HepG2 (cell line): ENCODE data around the gene LLGL2. TPM values are rescaled to one million over a fixed set of nuclear protein-coding genes. Genes with fewer than 3 reads are reported as not detected.

Experiments
- ARID3A ChIP-seq: IDR thresholded peaks from 2 replicates; pipeline ENCODE4 v1.6.1; 2012; ENCODE audit warnings: low read depth, low read length, improper control_type of control experiment
- BRCA1 ChIP-seq: sonication (generic); formaldehyde crosslinking; IDR thresholded peaks from 2 replicates; pipeline ENCODE4 v1.4.0; 2020; ENCODE audit warnings: missing genetic modification reagents
- ERF ChIP-seq: IDR thresholded peaks from 2 replicates; pipeline ENCODE4 v1.6.1; 2018; ENCODE audit warnings: missing biosample characterization, missing genetic modification reagents
- GATAD1 ChIP-seq: IDR thresholded peaks from 2 replicates; pipeline ENCODE4 v1.6.1; 2016; ENCODE audit warnings: missing genetic modification reagents, missing compliant biosample characterization
- HOXA9 ChIP-seq: sonication (generic); formaldehyde crosslinking; IDR thresholded peaks from 2 replicates; pipeline ENCODE4 v1.8.1; 2022; ENCODE audit warnings: missing genetic modification reagents, mild to moderate bottlenecking, moderate library complexity, borderline replicate concordance
- JARID2 ChIP-seq: sonication (generic); formaldehyde crosslinking; IDR thresholded peaks from 2 replicates; pipeline ENCODE4 v1.8.1; 2023; ENCODE audit warnings: missing genetic modification reagents, inconsistent platforms; ENCODE audit not compliant: insufficient replicate concordance
- JUNB ChIP-seq: sonication (generic); formaldehyde crosslinking; IDR thresholded peaks from 2 replicates; pipeline ENCODE4 v1.8.0; 2022; ENCODE audit warnings: missing genetic modification reagents, mild to moderate bottlenecking, borderline replicate concordance
- MAFF ChIP-seq: IDR thresholded peaks from 2 replicates; pipeline ENCODE4 v1.6.1; 2011; ENCODE audit warnings: low read depth, low read length, improper control_type of control experiment
- MIER3 ChIP-seq: IDR thresholded peaks from 2 replicates; pipeline ENCODE4 v1.6.1; 2016; ENCODE audit warnings: missing compliant biosample characterization, borderline replicate concordance
- NFATC3 ChIP-seq: sonication (generic); formaldehyde crosslinking; IDR thresholded peaks from 2 replicates; pipeline ENCODE4 v1.5.1; 2020; ENCODE audit warnings: mild to moderate bottlenecking, missing genetic modification reagents
- ONECUT2 ChIP-seq: sonication (generic); formaldehyde crosslinking; IDR thresholded peaks from 2 replicates; pipeline ENCODE4 v1.4.0; 2020; ENCODE audit warnings: missing genetic modification reagents
- POLR2G ChIP-seq: fragments of 200-400 bp; formaldehyde crosslinking; IDR thresholded peaks from 2 replicates; pipeline ENCODE4 v1.6.1; 2018; ENCODE audit warnings: mild to moderate bottlenecking, low read depth, low read length, moderate library complexity
- RFX5 ChIP-seq: IDR thresholded peaks from 2 replicates; pipeline ENCODE4 v1.6.1; 2011; ENCODE audit warnings: low read depth, low read length, improper control_type of control experiment
- RFXANK ChIP-seq: IDR thresholded peaks from 2 replicates; pipeline ENCODE4 v1.6.1; 2016
- RXRA ChIP-seq: sonication (generic); formaldehyde crosslinking; IDR thresholded peaks from 2 replicates; pipeline ENCODE4 v1.5.1; 2020; ENCODE audit warnings: missing genetic modification reagents
- SMAD1 ChIP-seq: sonication (generic); formaldehyde crosslinking; IDR thresholded peaks from 2 replicates; pipeline ENCODE4 v1.4.0; 2020; ENCODE audit warnings: missing genetic modification reagents, low read depth, mild to moderate bottlenecking, borderline replicate concordance
- SMAD9 ChIP-seq: sonication (generic); formaldehyde crosslinking; IDR thresholded peaks from 2 replicates; pipeline ENCODE4 v1.5.1; 2020; ENCODE audit warnings: mild to moderate bottlenecking, missing genetic modification reagents
- TCF12 ChIP-seq, 2 experiments: fragments of 450-650 bp in 1 of 2; sonication (generic) in 1 of 2; formaldehyde crosslinking in 1 of 2; IDR thresholded peaks; 2 replicates each; pipeline versions ENCODE4 v1.6.1 to v1.8.0; 2017 to 2022; ENCODE audit warnings: antibody characterized with exemption in 1 of 2, mild to moderate bottlenecking in 1 of 2, missing genetic modification reagents in 1 of 2, moderate library complexity in 1 of 2
- THAP11 ChIP-seq: IDR thresholded peaks from 2 replicates; pipeline ENCODE4 v1.6.1; 2016; ENCODE audit warnings: missing biosample characterization, missing genetic modification reagents
- ZNF101 ChIP-seq: sonication (generic); formaldehyde crosslinking; IDR thresholded peaks from 2 replicates; pipeline ENCODE4 v1.4.0; 2020; ENCODE audit warnings: mild to moderate bottlenecking, low read depth, missing genetic modification reagents, borderline replicate concordance
- ZNF12 ChIP-seq: sonication (generic); formaldehyde crosslinking; IDR thresholded peaks from 2 replicates; pipeline ENCODE4 v1.5.0; 2020; ENCODE audit warnings: missing genetic modification reagents
- ZNF329 ChIP-seq: sonication (generic); formaldehyde crosslinking; IDR thresholded peaks from 2 replicates; pipeline ENCODE4 v1.9.0; 2021; ENCODE audit warnings: low read depth, mild to moderate bottlenecking, missing genetic modification reagents
- ZNF704 ChIP-seq: sonication (generic); formaldehyde crosslinking; IDR thresholded peaks from 2 replicates; pipeline ENCODE4 v1.8.1; 2023; ENCODE audit warnings: mild to moderate bottlenecking, inconsistent platforms, moderate library complexity, missing genetic modification reagents, borderline replicate concordance
- ZUFSP ChIP-seq: sonication (generic); formaldehyde crosslinking; IDR thresholded peaks from 2 replicates; pipeline ENCODE4 v1.9.0; 2021; ENCODE audit warnings: missing genetic modification reagents, mild to moderate bottlenecking, borderline replicate concordance
- polyA plus RNA-seq, 8 experiments: library from polyadenylated mRNA; depleted of rRNA in 3 of 8; stranded (reverse) in 7 of 8; unstranded in 1 of 8; fragments of >200 nt; fragmentation: Illumina TruSeq in 4 of 8; extraction: Trizol in 4 of 8; gene quantifications; 2 replicates each; pipeline versions ENCODE4 v1.2.1 to v1.2.3, GENCODE V29; 2011 to 2016; ENCODE audit warnings: low read depth in 4 of 8, missing spikeins in 1 of 8, mixed read lengths in 1 of 8; ENCODE audit not compliant: insufficient read depth in 1 of 8
- total RNA-seq, 5 experiments: library from RNA; depleted of rRNA; stranded (reverse); fragments of >200 nt; fragmentation: Illumina TruSeq; extraction: Trizol; gene quantifications; 2 replicates each; pipeline ENCODE4 v1.2.3, GENCODE V29; 2016; ENCODE audit warnings: low read depth in 1 of 5

LLGL2 gene
- total and polyA plus RNA-seq, 2 of the 13 experiments (the other 11 are each of a cell fraction or from before 2014, with no cell fraction given): 83.0 to 86.7 TPM

- TF ChIP-seq ARID3A: no peak
- peak; percentile 79; the same call in 1 of the 2 replicates for TF ChIP-seq MIER3 (CRISPR knock-in tag)
- no peak for TF ChIP-seq TCF12 (IDR thresholded peaks at IDR 0.05)
- peak; percentile 71; the same call in 1 of the 2 replicates for TF ChIP-seq TCF12 (CRISPR knock-in tag; IDR thresholded peaks at IDR 0.05)
- TF ChIP-seq RFX5: peak; percentile 50; the same call in 1 of the 2 replicates
- TF ChIP-seq RXRA (CRISPR knock-in tag): peak; percentile 95
- TF ChIP-seq ERF: peak; percentile 93; the same call in 1 of the 2 replicates
- peak; percentile 82 for TF ChIP-seq THAP11
- TF ChIP-seq MAFF: no peak
- 0 out of 2 replicates have a peak, but pooled peaks have one; percentile 62 for TF ChIP-seq SMAD1 (CRISPR knock-in tag)
- no peak; the same call in 1 of the 2 replicates for TF ChIP-seq ONECUT2 (CRISPR knock-in tag)
- no peak for TF ChIP-seq ZUFSP (CRISPR knock-in tag)
- peak; percentile 23; the same call in 1 of the 2 replicates for TF ChIP-seq BRCA1 (CRISPR knock-in tag)
- TF ChIP-seq JUNB (CRISPR knock-in tag): no peak
- TF ChIP-seq HOXA9 (CRISPR knock-in tag): no peak
- no peak; the same call in 1 of the 2 replicates for TF ChIP-seq ZNF101
- TF ChIP-seq NFATC3 (CRISPR knock-in tag): peak; percentile 66; the same call in 1 of the 2 replicates
- TF ChIP-seq SMAD9 (CRISPR knock-in tag): peak; percentile 16; the same call in 1 of the 2 replicates
- peak; percentile 27; the same call in 1 of the 2 replicates for TF ChIP-seq ZNF12
- TF ChIP-seq GATAD1 (CRISPR knock-in tag): peak; percentile 71
- no peak for TF ChIP-seq JARID2
- TF ChIP-seq ZNF704: peak; percentile 82; the same call in 1 of the 2 replicates
- TF ChIP-seq ZNF329 (CRISPR knock-in tag): peak; percentile 99
- TF ChIP-seq POLR2G: peak; percentile 89
- peak; percentile 77; the same call in 1 of the 2 replicates for TF ChIP-seq RFXANK (CRISPR knock-in tag)
Measured at GRCh38 chr17:75557075-75557851, 31.8 kb downstream of the LLGL2 start (continued).
